ENCODE results near the gene CYB561. TPM values are rescaled to one million over a fixed set of nuclear protein-coding genes. Genes with fewer than 3 reads are reported as not detected.

Gene CYB561
- total RNA-seq, 1 experiment from 2014 or later = 125 TPM

- POLR2A ChIA-PET (ENCODE audit: unreplicated experiment) = no interaction called here
- Histone ChIP-seq H3K4me1 (ENCODE audit: insufficient read depth, low read length) (peaks cover 44% of the 10 kb centered on the region), H3K27ac (ENCODE audit: low read length) (no peak overlapping the region), H3K79me2 (ENCODE audit: low read length) (peaks cover 82% of the 10 kb centered on the region), H3K9me3 (ENCODE audit: low read length) (no peaks in the 10 kb centered on the region), H2AFZ (ENCODE audit: low read length) (no peak overlapping the region), H3K9me2 (replicated peaks; ENCODE audit: low read length) (no peaks in the 10 kb centered on the region), H3K27me3 (ENCODE audit: low read length) (no peaks in the 10 kb centered on the region), H4K20me1 (ENCODE audit: low read length) (no peaks in the 10 kb centered on the region), H3K4me3 (ENCODE audit: low read length) (no peak overlapping the region), H3F3A (ENCODE audit: low read length, unreplicated experiment) (peaks cover 4% of the 10 kb centered on the region), H3K4me2 (ENCODE audit: low read length) (no peak overlapping the region), H3K36me3 (ENCODE audit: low read depth, low read length) (no peaks in the 10 kb centered on the region), H3K9ac (ENCODE audit: low read length) (no peak overlapping the region)
- CTCF ChIA-PET = interaction anchor here (1.1 to 5.6 kb wide), 3 partner anchors 17 to 145 kb away, joined by 5 to 38 read pairs (median 5); no protein-coding TSS in a partner anchor
- no peak for ATAC-seq
- BruUV-seq (replicated peaks) = no TSS peak
- TF ChIP-seq, protein P1, sequence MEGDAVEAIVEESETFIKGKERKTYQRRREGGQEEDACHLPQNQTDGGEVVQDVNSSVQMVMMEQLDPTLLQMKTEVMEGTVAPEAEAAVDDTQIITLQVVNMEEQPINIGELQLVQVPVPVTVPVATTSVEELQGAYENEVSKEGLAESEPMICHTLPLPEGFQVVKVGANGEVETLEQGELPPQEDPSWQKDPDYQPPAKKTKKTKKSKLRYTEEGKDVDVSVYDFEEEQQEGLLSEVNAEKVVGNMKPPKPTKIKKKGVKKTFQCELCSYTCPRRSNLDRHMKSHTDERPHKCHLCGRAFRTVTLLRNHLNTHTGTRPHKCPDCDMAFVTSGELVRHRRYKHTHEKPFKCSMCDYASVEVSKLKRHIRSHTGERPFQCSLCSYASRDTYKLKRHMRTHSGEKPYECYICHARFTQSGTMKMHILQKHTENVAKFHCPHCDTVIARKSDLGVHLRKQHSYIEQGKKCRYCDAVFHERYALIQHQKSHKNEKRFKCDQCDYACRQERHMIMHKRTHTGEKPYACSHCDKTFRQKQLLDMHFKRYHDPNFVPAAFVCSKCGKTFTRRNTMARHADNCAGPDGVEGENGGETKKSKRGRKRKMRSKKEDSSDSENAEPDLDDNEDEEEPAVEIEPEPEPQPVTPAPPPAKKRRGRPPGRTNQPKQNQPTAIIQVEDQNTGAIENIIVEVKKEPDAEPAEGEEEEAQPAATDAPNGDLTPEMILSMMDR (conservative IDR thresholded peaks at IDR 0.05; ENCODE audit: low read depth, low read length) = peak; percentile 37
- TF ChIP-seq EZH2phosphoT487 (IDR thresholded peaks at IDR 0.05; ENCODE audit: borderline replicate concordance, low read length) = no peak
- intact Hi-C loops (cut with micrococcal nuclease) = no loop called here
- peak; percentile 21 for DNase-seq
These were observed 3.5 kb downstream of the CYB561 start for GRCh38 chr17:63442549-63443035.

- BruUV-seq (replicated peaks) = no TSS peak
- DNase-seq = no peak
- Histone ChIP-seq H3K27ac (ENCODE audit: low read length) (no peak overlapping the region), H3K27me3 (ENCODE audit: low read length) (no peaks in the 10 kb centered on the region), H3K9me3 (ENCODE audit: low read length) (no peaks in the 10 kb centered on the region), H3K79me2 (ENCODE audit: low read length) (peaks cover 87% of the 10 kb centered on the region), H3K36me3 (ENCODE audit: low read depth, low read length) (no peaks in the 10 kb centered on the region), H4K20me1 (ENCODE audit: low read length) (no peaks in the 10 kb centered on the region), H3K9ac (ENCODE audit: low read length) (no peak overlapping the region), H2AFZ (ENCODE audit: low read length) (no peak overlapping the region), H3K9me2 (replicated peaks; ENCODE audit: low read length) (no peaks in the 10 kb centered on the region), H3K4me2 (ENCODE audit: low read length) (no peak overlapping the region), H3F3A (ENCODE audit: low read length, unreplicated experiment) (peaks cover 4% of the 10 kb centered on the region), H3K4me3 (ENCODE audit: low read length) (no peak overlapping the region), H3K4me1 (ENCODE audit: insufficient read depth, low read length) (peaks cover 39% of the 10 kb centered on the region)
- intact Hi-C loops (cut with micrococcal nuclease) = no loop called here
- ChIA-PET CTCF (interaction anchor here (1.1 to 5.6 kb wide), 3 partner anchors 16 to 145 kb away, joined by 5 to 38 read pairs (median 5); no protein-coding TSS in a partner anchor), POLR2A (ENCODE audit: unreplicated experiment) (no interaction called here)
- TF ChIP-seq EZH2phosphoT487 (IDR thresholded peaks at IDR 0.05; ENCODE audit: borderline replicate concordance, low read length) = no peak
- TF ChIP-seq, protein P1 (conservative IDR thresholded peaks at IDR 0.05; ENCODE audit: low read depth, low read length) = no peak
- no peak for TF ChIP-seq EZH2 (IDR thresholded peaks at IDR 0.05; ENCODE audit: low read length, unreplicated experiment)
- no peak for ATAC-seq
These were observed 4.0 kb downstream of the CYB561 start for GRCh38 chr17:63442074-63442473.

DNA sequence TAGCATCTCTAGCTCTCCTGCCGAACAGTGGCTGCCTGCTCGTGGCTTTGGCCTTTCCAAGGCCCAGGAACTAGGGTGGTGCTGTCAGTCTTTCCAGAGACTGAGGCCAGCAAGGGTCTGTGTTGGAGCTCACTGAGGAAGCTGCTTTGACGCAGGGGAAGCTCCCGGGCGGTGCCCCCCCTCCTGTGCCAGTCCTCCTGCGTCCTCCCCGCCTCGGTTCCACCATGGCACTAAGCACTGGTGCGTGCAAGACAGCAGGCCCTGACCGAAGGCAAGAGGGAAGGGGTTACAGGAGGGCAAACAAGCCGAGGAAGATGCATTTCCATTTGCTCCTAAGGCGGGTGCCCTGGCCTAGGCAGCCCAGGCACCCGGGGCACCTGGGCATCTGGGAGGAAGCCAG, 4.5 kb downstream of the CYB561 start:
- H3K4me2 ChIP-seq (ENCODE audit: low read length) = no peak overlapping the region
- H3K9me2 ChIP-seq (replicated peaks; ENCODE audit: low read length) = no peaks in the 10 kb centered on the region
- DNase-seq (no peak), ATAC-seq (no peak)
- no peaks in the 10 kb centered on the region for H3K27me3 ChIP-seq (ENCODE audit: low read length)
- no peaks in the 10 kb centered on the region for H3K9me3 ChIP-seq (ENCODE audit: low read length)
- peaks cover 4% of the 10 kb centered on the region for H3F3A ChIP-seq (ENCODE audit: low read length, unreplicated experiment)
- H3K4me3 ChIP-seq (ENCODE audit: low read length) = no peak overlapping the region
- intact Hi-C loops (cut with micrococcal nuclease) = no loop called here
- peaks cover 38% of the 10 kb centered on the region for H3K4me1 ChIP-seq (ENCODE audit: insufficient read depth, low read length)
- no peaks in the 10 kb centered on the region for H4K20me1 ChIP-seq (ENCODE audit: low read length)
- H3K9ac ChIP-seq (ENCODE audit: low read length) = no peak overlapping the region
- H3K27ac ChIP-seq (ENCODE audit: low read length) = no peak overlapping the region
- ChIA-PET POLR2A (ENCODE audit: unreplicated experiment) (interaction anchor here (0.7 kb wide), 1 partner anchor 37 kb away, joined by 6 read pairs; no protein-coding TSS in a partner anchor), CTCF (no interaction called here)
- BruUV-seq (replicated peaks) = no TSS peak
- no peaks in the 10 kb centered on the region for H3K36me3 ChIP-seq (ENCODE audit: low read depth, low read length)
- no peak overlapping the region for H2AFZ ChIP-seq (ENCODE audit: low read length)
- H3K79me2 ChIP-seq (ENCODE audit: low read length) = peaks cover 91% of the 10 kb centered on the region
- TF ChIP-seq EZH2phosphoT487 (IDR thresholded peaks at IDR 0.05; ENCODE audit: borderline replicate concordance, low read length) (no peak), EZH2 (IDR thresholded peaks at IDR 0.05; ENCODE audit: low read length, unreplicated experiment) (no peak)
- TF ChIP-seq, protein P1 (conservative IDR thresholded peaks at IDR 0.05; ENCODE audit: low read depth, low read length) = no peak
